ENCODE measurements around the gene SLC16A13.

Gene SLC16A13

DNA sequence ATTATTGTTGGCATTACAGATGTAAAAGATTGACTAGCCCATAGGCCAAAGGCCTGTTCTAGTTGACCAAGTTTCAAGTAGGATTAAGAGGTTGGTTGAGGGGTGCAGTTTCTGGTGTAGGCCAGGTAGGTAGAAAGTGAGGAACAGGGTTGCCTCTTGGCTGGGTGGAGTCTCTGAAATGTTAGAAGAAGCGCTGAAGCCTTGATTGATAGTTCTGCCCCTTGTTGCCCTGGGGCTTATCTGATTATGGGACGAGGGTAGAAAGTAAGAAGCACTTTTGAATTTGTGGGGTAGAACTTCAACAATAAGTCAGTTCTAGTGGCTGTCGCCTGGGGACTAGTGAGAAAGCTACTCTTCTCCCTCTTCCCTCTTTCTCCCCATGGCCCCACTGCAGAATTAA is 6.7 kb upstream of the SLC16A13 start:
- no peak overlapping the region for H3K4me3 ChIP-seq (ENCODE audit: control insufficient read depth, low read depth, low read length)
- TF ChIP-seq, protein P1, sequence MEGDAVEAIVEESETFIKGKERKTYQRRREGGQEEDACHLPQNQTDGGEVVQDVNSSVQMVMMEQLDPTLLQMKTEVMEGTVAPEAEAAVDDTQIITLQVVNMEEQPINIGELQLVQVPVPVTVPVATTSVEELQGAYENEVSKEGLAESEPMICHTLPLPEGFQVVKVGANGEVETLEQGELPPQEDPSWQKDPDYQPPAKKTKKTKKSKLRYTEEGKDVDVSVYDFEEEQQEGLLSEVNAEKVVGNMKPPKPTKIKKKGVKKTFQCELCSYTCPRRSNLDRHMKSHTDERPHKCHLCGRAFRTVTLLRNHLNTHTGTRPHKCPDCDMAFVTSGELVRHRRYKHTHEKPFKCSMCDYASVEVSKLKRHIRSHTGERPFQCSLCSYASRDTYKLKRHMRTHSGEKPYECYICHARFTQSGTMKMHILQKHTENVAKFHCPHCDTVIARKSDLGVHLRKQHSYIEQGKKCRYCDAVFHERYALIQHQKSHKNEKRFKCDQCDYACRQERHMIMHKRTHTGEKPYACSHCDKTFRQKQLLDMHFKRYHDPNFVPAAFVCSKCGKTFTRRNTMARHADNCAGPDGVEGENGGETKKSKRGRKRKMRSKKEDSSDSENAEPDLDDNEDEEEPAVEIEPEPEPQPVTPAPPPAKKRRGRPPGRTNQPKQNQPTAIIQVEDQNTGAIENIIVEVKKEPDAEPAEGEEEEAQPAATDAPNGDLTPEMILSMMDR (conservative IDR thresholded peaks at IDR 0.05; ENCODE audit: control insufficient read depth, insufficient read depth, low read depth, low read length) = no peak
- no peak for DNase-seq (ENCODE audit: low read depth)

DNA sequence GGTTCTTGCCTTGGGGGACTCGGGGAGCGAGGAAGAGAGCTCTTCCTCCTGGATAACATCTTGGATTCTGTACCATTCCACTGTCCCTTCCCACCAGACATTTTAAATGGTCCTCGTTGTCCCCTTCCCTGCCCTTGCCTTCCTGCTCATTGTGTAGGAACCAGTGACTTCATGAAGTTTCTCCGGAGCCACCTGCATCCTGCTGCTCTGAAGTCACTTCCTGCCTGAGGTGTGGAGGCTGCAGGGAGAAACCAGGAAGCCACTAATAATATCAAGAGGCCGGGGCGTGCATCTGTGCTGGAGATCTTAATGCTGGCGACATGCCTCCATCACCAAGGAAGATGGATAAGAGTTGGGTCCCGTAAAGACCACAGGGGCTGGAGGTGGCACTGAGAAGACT is 6.2 kb upstream of the SLC16A13 start:
- TF ChIP-seq, protein P1 (conservative IDR thresholded peaks at IDR 0.05; ENCODE audit: control insufficient read depth, insufficient read depth, low read depth, low read length) = no peak
- no peak for DNase-seq (ENCODE audit: low read depth)
- no peak overlapping the region for H3K4me3 ChIP-seq (ENCODE audit: control insufficient read depth, low read depth, low read length)

DNA sequence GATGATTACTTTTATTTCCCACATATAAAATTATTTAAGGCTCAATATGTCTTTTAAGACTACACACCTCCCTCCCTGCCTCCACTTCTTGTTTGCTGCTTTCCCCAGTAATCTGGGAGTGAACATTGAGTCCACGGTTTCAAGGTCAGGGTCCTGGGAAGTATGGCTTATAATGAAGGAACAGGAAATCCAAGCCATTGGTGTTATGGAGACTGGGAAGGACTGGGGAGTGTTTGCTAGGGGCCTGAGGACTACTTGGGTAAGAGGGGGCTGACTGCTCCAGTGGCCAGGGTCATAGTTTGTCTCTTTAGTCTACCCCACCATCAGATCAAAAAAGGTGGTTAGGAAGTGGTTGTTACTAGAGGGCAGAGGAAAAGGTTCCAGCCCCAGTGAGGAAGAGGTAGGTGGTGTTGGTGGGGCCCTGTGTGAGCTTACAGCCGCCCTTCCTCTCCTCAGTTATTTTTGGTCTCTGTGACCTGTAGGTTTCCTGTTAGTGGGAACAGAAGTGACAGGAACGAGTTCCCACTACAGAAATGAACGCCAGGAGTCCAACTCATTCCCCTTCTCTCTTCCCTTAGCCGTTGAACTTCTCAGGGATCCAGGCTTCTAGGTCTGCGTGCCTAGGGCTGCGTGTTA is 742 bp upstream of the SLC16A13 start:
- no peak for DNase-seq (ENCODE audit: low read depth)
- TF ChIP-seq, protein P1 (conservative IDR thresholded peaks at IDR 0.05; ENCODE audit: control insufficient read depth, insufficient read depth, low read depth, low read length) = no peak

DNA sequence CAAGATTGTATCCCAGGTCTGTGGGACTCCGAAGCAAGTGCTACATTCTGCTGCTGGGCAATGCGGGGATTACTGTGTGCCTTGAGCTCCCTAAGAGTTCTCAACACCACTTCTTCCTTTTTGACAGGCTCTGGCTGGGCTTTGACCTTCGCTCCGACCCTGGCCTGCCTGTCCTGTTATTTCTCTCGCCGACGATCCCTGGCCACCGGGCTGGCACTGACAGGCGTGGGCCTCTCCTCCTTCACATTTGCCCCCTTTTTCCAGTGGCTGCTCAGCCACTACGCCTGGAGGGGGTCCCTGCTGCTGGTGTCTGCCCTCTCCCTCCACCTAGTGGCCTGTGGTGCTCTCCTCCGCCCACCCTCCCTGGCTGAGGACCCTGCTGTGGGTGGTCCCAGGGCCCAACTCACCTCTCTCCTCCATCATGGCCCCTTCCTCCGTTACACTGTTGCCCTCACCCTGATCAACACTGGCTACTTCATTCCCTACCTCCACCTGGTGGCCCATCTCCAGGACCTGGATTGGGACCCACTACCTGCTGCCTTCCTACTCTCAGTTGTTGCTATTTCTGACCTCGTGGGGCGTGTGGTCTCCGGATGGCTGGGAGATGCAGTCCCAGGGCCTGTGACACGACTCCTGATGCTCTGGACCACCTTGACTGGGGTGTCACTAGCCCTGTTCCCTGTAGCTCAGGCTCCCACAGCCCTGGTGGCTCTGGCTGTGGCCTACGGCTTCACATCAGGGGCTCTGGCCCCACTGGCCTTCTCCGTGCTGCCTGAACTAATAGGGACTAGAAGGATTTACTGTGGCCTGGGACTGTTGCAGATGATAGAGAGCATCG is 2.4 kb downstream of the SLC16A13 start:
- DNase-seq (ENCODE audit: low read depth) = no peak
- TF ChIP-seq, protein P1 (conservative IDR thresholded peaks at IDR 0.05; ENCODE audit: control insufficient read depth, insufficient read depth, low read depth, low read length) = no peak
- H3K4me3 ChIP-seq (ENCODE audit: control insufficient read depth, low read depth, low read length) = no peak overlapping the region

More for the DNA sequence above, 742 bp upstream of the SLC16A13 start:
- H3K4me3 ChIP-seq (ENCODE audit: control insufficient read depth, low read depth, low read length) = peak overlapping the region; percentile 79

DNA sequence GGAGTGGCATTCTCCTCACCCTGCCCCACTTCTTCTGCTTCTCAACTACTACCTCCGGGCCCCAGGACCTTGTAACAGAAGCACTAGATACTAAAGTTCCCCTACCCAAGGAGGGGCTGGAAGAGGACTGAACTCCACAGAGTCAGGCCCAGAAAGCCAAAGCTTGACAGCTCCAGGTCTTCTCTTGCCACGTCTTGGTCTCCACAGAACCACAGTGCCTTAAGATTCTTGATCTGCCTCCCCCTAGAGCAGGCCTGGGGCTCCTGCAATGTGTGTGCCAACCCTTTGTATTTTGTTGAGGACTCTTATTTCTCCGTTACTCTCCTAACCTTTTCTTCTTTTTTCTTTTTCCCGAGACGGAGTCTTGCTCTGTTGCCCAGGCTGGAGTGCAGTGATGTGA is 4.0 kb downstream of the SLC16A13 start:
- no peak for DNase-seq (ENCODE audit: low read depth)
- no peak overlapping the region for H3K4me3 ChIP-seq (ENCODE audit: control insufficient read depth, low read depth, low read length)
- TF ChIP-seq, protein P1 (conservative IDR thresholded peaks at IDR 0.05; ENCODE audit: control insufficient read depth, insufficient read depth, low read depth, low read length) = no peak

DNA sequence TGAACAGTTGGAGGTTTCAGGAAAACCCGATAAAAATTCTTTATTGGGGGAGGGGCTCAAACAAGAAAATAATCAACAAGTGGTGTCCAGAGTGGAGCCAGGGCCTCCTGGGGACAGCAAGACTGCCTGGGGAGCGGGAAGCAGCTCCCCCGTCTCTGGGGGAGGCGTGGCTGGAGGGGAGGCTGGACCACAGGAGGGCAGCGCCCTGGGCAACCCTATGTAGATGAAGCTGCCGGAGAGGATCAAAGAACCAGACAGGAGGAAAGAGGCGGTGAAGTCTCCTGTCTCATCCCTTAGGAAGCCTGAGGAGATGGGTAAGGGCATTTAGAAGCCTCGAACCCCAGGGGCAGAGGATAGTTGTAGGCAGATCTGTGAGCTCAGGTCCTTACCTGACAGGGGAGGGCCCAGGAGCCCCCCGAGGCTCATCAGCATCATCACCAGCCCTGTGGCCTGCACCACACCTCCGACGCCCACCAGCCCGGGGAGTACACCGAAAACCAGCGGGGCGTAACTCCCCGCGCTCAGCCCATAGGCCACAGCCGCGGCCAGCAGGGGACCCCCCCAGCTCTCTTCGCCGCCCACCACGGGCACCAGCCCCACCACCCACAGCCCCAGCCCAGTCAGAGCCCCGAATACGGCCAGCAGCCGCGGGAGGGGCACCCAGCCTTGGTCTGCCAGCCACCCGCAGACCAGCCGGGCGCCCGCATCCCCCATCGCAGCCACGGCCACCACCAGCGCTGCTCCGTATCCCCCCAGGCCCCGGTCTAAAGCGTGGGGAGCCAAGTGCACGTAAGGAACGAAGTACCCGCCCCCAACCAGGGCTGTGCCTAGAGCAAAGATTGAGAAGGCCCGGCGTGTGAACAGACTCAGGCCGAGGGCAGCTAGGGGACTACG is 6.0 kb downstream of the SLC16A13 start:
- TF ChIP-seq, protein P1 (conservative IDR thresholded peaks at IDR 0.05; ENCODE audit: control insufficient read depth, insufficient read depth, low read depth, low read length) = no peak
- H3K4me3 ChIP-seq (ENCODE audit: control insufficient read depth, low read depth, low read length) = no peak overlapping the region
- DNase-seq (ENCODE audit: low read depth) = no peak
